DMS 273 treated with DMSO at 0.1 percent for 48 hours (cell line): Measurements from ENCODE around the gene RTN4RL2.

Experiments
- DNase-seq: peaks from one replicate; lab custom pipeline; 2025; lab: John Stamatoyannopoulos, UW

RTN4RL2 gene

GRCh38 chr11:57460022-57460757 lies at the start of gene RTN4RL2:
TSS of gene RTN4RL2 (plus strand) at chr11:57460528. CDS start at chr11:57460866, 338 bp downstream.
- DNase-seq = no peak

- DNase-seq = no peak
Measured at GRCh38 chr11:57413681-57414080, 46.6 kb upstream of the RTN4RL2 start.

GRCh38 chr11:57414612-57415212 lies 45.6 kb upstream of the RTN4RL2 start:
- no peak for DNase-seq

GRCh38 chr11:57416436-57416835 lies 43.9 kb upstream of the RTN4RL2 start:
- DNase-seq = no peak

GRCh38 chr11:57417056-57417455 lies 43.3 kb upstream of the RTN4RL2 start:
- no peak for DNase-seq

DNA sequence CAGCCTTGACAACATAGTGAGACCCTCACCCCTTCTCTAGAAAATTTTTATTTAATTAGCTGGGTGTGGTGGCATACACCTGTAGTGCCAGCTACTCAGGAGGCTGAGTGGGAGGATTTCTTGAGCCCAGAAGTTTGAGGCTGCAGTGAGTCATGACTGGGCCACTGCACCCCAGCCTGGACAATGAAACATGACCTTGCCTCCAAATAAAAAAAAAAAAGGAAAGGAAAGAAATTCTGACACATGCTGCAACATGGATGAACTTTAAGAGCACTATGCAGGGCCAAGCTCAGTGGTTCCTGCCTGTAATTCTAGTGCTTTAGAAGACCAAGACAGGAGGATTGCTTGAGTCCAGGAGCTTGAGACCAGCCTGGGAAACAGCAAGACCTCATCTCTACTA lies 42.2 kb upstream of the RTN4RL2 start:
- DNase-seq = no peak

- DNase-seq = no peak
Measured at GRCh38 chr11:57419146-57419545, 41.2 kb upstream of the RTN4RL2 start.

GRCh38 chr11:57421066-57421465 lies 39.3 kb upstream of the RTN4RL2 start:
- DNase-seq = no peak

- DNase-seq = no peak
Measured at GRCh38 chr11:57421805-57422204, 38.5 kb upstream of the RTN4RL2 start.

- no peak for DNase-seq
Measured at GRCh38 chr11:57422669-57423068, 37.7 kb upstream of the RTN4RL2 start.

DNA sequence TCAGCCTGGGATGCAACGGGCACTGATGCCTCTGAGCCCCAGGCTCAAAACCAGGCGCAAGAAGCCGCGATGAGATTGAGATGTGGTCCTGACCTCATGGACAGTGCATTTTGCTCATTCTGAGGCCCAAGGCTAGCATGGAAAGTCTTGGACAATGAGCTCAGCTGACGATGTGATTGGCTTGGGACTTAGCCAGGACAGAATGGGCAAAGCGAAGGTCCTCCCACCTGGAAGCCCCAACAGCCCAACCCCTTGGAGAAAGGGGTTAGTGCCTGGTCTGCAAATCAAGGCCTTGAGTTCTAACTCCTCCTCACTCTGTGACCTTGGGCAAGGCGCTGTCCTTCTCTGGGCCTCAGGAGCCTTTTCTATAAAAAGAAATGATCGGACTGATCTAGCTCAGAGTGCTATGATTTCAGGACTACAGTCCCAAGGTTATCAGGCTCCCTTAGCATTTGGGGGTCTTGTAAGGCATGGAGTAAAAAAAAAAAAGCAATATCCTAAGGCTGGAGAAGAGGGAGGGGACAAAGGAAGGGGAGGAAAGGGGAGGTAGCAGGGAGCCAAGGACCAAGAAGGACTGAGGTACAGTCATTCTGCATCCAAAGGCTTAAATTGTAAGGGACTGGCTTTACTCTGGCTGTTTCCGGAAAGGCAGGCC lies 36.1 kb upstream of the RTN4RL2 start:
- DNase-seq = no peak

DNA sequence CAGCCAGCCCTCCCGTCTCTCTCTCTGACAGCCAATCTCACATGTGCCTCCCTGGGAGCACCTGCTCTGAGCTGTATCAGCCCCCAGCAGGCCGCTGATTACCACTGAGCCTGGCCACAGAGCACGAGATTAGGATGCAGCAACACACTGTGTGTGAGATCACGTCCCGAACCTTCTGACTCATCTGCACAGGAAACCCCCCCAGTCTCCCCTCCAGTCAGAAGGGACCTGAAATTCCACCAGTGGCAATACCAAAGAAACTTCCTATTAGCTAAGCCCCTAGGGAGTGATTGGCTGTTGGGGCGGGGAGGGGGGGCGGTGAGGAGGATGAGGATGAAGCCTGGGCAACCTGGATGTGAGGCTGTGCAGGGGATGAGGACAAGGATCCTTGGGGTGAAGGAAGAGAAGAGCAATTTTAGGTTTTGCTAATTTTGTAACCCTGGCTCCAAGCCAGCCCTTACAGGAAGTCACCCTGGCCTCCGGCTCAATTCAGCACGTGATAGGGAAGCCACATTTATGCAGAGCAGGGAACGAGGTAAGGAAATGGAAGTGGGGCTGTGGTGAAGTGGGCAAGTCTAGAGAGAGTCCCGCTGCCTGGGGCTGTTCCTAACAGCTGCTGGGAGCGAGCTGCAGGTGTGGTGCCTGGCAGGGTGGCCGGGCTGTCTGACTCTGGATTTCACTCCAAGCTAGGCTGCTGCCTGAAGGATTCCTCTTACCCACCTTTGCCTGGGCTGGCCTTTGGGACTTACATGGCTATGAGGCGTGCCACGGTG lies 35.4 kb upstream of the RTN4RL2 start:
- no peak for DNase-seq

- DNase-seq = no peak
Measured at GRCh38 chr11:57425565-57426438, 34.5 kb upstream of the RTN4RL2 start.

- no peak for DNase-seq
Measured at GRCh38 chr11:57426439-57426928, 33.8 kb upstream of the RTN4RL2 start.

DNA sequence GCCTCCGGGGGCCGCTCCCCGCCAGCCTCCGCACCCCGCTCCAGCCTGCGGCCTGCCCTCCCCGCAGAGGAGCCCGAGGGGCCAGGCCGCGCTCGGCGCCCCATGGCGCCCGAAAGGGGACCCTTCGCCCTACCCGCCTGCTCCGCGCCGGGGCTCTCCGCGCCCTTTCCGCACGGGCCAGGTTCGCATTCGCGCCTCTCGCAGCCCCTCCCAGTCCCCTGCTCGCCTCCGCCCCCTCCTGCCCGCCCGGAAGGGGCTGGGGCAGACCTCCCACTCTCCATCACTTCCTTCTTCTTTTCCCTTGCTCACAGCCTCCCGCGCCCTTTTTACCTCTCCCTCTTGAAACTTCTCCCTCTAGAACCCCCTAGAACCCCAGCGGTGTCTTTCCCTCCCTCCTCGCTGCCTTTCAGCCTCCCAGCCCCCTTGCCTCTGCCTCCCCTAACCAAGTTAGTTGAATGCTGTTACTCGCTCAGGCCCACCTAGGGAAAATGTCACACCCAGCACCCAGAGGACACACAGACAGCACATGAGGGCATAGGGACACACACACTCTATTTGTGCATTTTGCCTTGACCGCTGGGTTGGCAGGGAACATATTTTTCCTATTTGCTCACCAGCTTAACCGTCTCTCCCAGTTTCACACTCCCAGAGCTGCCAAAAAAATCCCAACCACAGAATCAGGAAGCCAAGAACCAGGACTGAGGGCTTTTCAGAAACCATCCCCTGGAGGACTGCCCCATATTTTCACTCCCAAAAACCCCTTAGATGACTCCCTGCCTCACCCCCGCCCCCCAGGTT lies 33.2 kb upstream of the RTN4RL2 start, which contains the start of gene SLC43A3:
SLC43A3 (minus strand) TSS at position 193 of the 798 bp plus-strand sequence. CDS start 949 bp downstream, outside the sequence.
- DNase-seq = peak; percentile 8

DNA sequence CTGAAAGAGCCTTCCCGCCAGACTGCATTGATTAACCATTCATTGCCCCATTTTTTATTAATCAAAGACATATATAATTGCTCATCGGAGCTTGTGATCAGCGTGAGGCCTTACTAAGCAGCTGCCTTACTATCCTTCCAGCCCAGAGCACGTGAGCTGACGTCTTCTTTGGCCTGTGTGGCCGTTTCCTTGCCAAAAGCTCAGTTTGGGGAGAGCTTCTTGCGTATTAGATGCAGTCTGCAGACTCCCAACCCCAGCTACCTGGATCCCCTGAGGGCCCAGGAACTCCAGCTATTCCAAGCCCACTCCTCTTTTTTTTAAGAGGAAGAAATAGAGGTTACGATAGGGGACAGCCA lies 32.6 kb upstream of the RTN4RL2 start:
- no peak for DNase-seq

GRCh38 chr11:57428643-57429042 lies 31.7 kb upstream of the RTN4RL2 start:
- no peak for DNase-seq

DNA sequence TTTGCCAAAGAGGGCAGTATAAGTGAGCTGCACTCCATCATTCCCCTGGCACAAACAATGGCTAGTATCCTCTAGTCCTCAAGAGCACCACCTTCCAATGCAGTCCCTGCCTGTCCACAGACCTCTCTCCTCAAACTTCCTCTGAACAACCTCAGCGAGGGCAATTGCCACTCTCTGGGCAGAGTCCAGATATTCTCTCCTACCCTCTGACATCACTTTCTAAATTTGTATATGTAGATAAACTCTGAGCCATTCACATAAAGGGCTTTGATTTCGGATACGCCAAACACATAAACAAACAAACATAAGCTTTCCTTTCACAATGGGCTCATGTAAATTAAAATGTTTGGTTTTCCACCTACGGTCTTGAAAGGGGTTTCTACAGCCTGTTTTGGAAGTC lies 30.4 kb upstream of the RTN4RL2 start:
- no peak for DNase-seq

DNA sequence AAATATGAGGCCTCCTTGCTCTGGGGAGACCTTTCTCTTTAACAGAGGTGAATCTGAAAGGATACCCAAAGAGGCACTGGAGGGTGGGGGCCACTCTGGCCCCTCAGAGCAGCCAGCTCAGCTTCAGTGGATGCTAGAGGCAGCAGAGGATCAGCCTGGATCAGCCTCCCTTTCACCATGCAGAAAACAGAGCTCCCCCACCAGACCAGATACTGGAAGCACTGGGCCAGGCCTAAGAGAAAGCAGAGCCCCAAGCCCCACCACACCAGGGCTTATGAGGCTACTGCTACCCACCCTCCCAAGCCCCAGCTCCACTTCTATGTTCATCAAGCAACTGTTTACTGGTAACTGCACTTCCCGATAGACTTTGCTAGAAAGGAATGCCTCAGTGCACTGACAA lies 29.4 kb upstream of the RTN4RL2 start:
- no peak for DNase-seq

- no peak for DNase-seq
Measured at GRCh38 chr11:57432149-57432561, 28.2 kb upstream of the RTN4RL2 start.
